Mesothelial cell of epicardium (in vitro differentiated cells): ENCODE measurements around the gene FIBP. TPM values are rescaled to one million over a fixed set of nuclear protein-coding genes. Genes with fewer than 3 reads are reported as not detected.

Experiments
- DNase-seq, 2 experiments: peaks; one replicate each; pipeline ENCODE4 v3.0.0; 2021; ENCODE audit warnings: low spot score in 2 of 2; ENCODE audit not compliant: unreplicated experiment in 2 of 2
- H3K27ac Mint-ChIP-seq: 2 replicates; pipeline ENCODE4 v1.8.0; 2021; ENCODE audit warnings: mixed read lengths
- H3K27me3 Mint-ChIP-seq: 2 replicates; pipeline ENCODE4 v1.8.0; 2021; ENCODE audit warnings: low read depth, mixed read lengths
- H3K36me3 Mint-ChIP-seq: 2 replicates; pipeline ENCODE4 v1.8.0; 2021; ENCODE audit warnings: mixed read lengths
- H3K4me1 Mint-ChIP-seq: 2 replicates; pipeline ENCODE4 v1.8.0; 2021; ENCODE audit warnings: mixed read lengths
- H3K4me3 Mint-ChIP-seq: 2 replicates; pipeline ENCODE4 v1.8.0; 2021; ENCODE audit warnings: mild to moderate bottlenecking, moderate library complexity, mixed read lengths
- H3K9me3 Mint-ChIP-seq: 2 replicates; pipeline ENCODE4 v1.8.0; 2021; ENCODE audit warnings: mixed read lengths
- total RNA-seq: library from RNA; stranded (reverse); gene quantifications from 3 replicates; pipeline ENCODE4 v1.2.1, GENCODE V29; 2021
- TF ChIP-seq, protein P1 (sequence below): fragments of 200-600 bp; sonication (generic); IDR thresholded peaks from one replicate; pipeline ENCODE4 v1.5.0; 2021; ENCODE audit warnings: antibody characterized with exemption; ENCODE audit not compliant: unreplicated experiment

The FIBP gene
- total RNA-seq, 1 donor from 2014 or later, result 62.9 TPM

- TF ChIP-seq, protein P1, sequence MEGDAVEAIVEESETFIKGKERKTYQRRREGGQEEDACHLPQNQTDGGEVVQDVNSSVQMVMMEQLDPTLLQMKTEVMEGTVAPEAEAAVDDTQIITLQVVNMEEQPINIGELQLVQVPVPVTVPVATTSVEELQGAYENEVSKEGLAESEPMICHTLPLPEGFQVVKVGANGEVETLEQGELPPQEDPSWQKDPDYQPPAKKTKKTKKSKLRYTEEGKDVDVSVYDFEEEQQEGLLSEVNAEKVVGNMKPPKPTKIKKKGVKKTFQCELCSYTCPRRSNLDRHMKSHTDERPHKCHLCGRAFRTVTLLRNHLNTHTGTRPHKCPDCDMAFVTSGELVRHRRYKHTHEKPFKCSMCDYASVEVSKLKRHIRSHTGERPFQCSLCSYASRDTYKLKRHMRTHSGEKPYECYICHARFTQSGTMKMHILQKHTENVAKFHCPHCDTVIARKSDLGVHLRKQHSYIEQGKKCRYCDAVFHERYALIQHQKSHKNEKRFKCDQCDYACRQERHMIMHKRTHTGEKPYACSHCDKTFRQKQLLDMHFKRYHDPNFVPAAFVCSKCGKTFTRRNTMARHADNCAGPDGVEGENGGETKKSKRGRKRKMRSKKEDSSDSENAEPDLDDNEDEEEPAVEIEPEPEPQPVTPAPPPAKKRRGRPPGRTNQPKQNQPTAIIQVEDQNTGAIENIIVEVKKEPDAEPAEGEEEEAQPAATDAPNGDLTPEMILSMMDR, result no peak
- no peaks in the 10 kb centered on the region for H3K9me3 Mint-ChIP-seq
- no peaks in the 10 kb centered on the region for H3K27me3 Mint-ChIP-seq
- H3K4me3 Mint-ChIP-seq, result peak overlapping the region; percentile 88
- peaks cover 13% of the 10 kb centered on the region for H3K36me3 Mint-ChIP-seq
- H3K27ac Mint-ChIP-seq, result peak overlapping the region; percentile 90
- no peak for DNase-seq
- H3K4me1 Mint-ChIP-seq, result peaks cover 33% of the 10 kb centered on the region
These were observed 27.1 kb downstream of the FIBP start for GRCh38 chr11:65861165-65861505.

- peaks cover 15% of the 10 kb centered on the region for H3K36me3 Mint-ChIP-seq
These were observed 27.8 kb downstream of the FIBP start, which contains the start of gene MUS81 for GRCh38 chr11:65860278-65861164. Gene MUS81 (plus strand): TSS chr11:65860433. CDS start chr11:65860754, 321 bp downstream.

GRCh38 chr11:65859812-65860277 lies 28.4 kb downstream of the FIBP start:
- Mint-ChIP-seq H3K4me1 (peaks cover 39% of the 10 kb centered on the region), H3K36me3 (peaks cover 16% of the 10 kb centered on the region), H3K27ac (peak overlapping the region; percentile 97), H3K27me3 (no peaks in the 10 kb centered on the region), H3K9me3 (no peaks in the 10 kb centered on the region), H3K4me3 (peak overlapping the region; percentile 88)
- TF ChIP-seq, protein P1, result no peak
- peak in 1 of 2 experiments; percentile 66 for DNase-seq

More at GRCh38 chr11:65860278-65861164, 27.8 kb downstream of the FIBP start, which contains the start of gene MUS81:
- Mint-ChIP-seq H3K4me1 (peaks cover 38% of the 10 kb centered on the region), H3K27me3 (no peaks in the 10 kb centered on the region), H3K4me3 (peak within 1 kb of the TSS; percentile 88), H3K9me3 (no peaks in the 10 kb centered on the region), H3K27ac (peak within 1 kb of the TSS; percentile 100)
- DNase-seq, result peak; percentile 89 to 98
- TF ChIP-seq, protein P1, result peak; percentile 83

- Mint-ChIP-seq H3K27me3 (no peaks in the 10 kb centered on the region), H3K27ac (peak overlapping the region; percentile 100), H3K4me1 (peaks cover 41% of the 10 kb centered on the region), H3K4me3 (peak overlapping the region; percentile 88), H3K36me3 (peaks cover 22% of the 10 kb centered on the region), H3K9me3 (no peaks in the 10 kb centered on the region)
- TF ChIP-seq, protein P1, result no peak
- DNase-seq, result peak; percentile 98
These were observed 29.0 kb downstream of the FIBP start for GRCh38 chr11:65859095-65859811.

- Mint-ChIP-seq H3K4me1 (peaks cover 41% of the 10 kb centered on the region), H3K27ac (peak overlapping the region; percentile 100), H3K36me3 (peaks cover 26% of the 10 kb centered on the region), H3K4me3 (peak overlapping the region; percentile 88), H3K27me3 (no peaks in the 10 kb centered on the region), H3K9me3 (no peaks in the 10 kb centered on the region)
- no peak for DNase-seq
- TF ChIP-seq, protein P1, result no peak
These were observed 29.6 kb downstream of the FIBP start for GRCh38 chr11:65858681-65859087.
